NT2/D1 (cell line): ENCODE data around the gene ULK1.

Source experiments
- YY1 ChIP-seq: IDR thresholded peaks from 2 replicates; pipeline ENCODE4 v1.6.1; 2011; ENCODE audit not compliant: insufficient read length, insufficient read depth
- ZNF274 ChIP-seq: IDR thresholded peaks from 2 replicates; pipeline ENCODE4 v1.6.1; 2011; ENCODE audit warnings: mild to moderate bottlenecking, low read depth, low read length

DNA sequence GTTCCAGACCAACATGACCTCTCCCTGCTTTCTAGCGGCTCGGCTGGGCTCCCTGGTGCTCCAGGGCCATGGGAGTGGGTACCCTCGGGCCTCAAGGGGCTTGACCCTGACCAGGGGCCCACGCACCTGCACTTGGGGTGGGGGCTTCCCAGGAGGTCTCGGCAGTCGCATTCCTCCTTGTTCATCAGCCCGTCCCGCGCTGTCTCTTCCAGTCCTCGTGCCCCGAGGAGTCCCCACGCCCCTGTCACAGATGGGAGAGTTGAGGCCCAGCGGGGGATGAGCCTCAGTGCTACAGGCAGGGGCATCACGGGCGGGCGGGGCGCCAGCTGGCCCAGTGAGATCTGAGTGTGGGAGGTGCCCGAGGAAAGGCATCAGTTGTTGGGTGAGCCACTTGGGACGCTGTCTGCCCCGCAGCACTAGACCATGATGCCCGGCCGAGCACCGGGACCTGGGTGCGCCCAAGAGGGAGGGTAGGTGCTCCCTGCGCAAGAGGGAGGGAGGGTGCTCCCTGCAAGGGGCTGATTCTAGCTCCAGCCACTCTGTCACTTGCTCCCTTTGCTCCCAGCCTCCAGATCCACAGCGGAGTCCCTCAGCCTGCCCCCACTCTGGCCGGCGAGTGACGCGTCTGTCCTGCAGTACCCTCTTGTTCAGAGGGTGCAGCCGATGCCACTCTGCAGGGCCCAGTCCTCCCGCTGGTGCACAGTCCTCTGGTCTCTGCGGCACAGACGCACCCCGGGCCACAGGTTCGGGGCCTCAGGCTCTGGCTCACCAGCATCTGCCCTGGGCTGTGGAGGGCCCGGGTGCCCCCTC is 42.5 kb upstream of the ULK1 start:
- no peak for TF ChIP-seq YY1
- TF ChIP-seq ZNF274, result no peak
